ENCODE data around the gene LEAP2.

Gene LEAP2

GRCh38 chr5:132826424-132827082 is 46.9 kb upstream of the LEAP2 start:
- TF ChIP-seq EP300 (IDR thresholded peaks at IDR 0.05; ENCODE audit: borderline replicate concordance): no peak
- no peak for TF ChIP-seq NFIC (IDR thresholded peaks at IDR 0.05)
- TF ChIP-seq TAF1 (IDR thresholded peaks at IDR 0.05; ENCODE audit: low read depth): no peak
- no peak for TF ChIP-seq TEAD4 (IDR thresholded peaks at IDR 0.05)
- no peak for TF ChIP-seq EGR1 (IDR thresholded peaks at IDR 0.05)
- no peak for TF ChIP-seq ZBTB7A (IDR thresholded peaks at IDR 0.05; ENCODE audit: low read depth)
- TF ChIP-seq USF1 (IDR thresholded peaks at IDR 0.05): no peak
- no peak for TF ChIP-seq CEBPB (IDR thresholded peaks at IDR 0.05)
- no peak for TF ChIP-seq CREB1 (IDR thresholded peaks at IDR 0.05; ENCODE audit: low read depth)
- no peak for TF ChIP-seq YY1 (IDR thresholded peaks at IDR 0.05; ENCODE audit: low read depth)
- TF ChIP-seq REST (IDR thresholded peaks at IDR 0.05; ENCODE audit: low read depth): no peak
- no peak for TF ChIP-seq FOXM1 (IDR thresholded peaks at IDR 0.05; ENCODE audit: borderline replicate concordance, low read depth)
- no peak for TF ChIP-seq TCF12 (IDR thresholded peaks at IDR 0.05; ENCODE audit: low read depth)
- no peak for TF ChIP-seq RAD21 (IDR thresholded peaks at IDR 0.05; ENCODE audit: low read depth)
- TF ChIP-seq MAX (IDR thresholded peaks at IDR 0.05): no peak

GRCh38 chr5:132827943-132828673 is 45.4 kb upstream of the LEAP2 start:
- TF ChIP-seq RAD21 (IDR thresholded peaks at IDR 0.05; ENCODE audit: low read depth) (no peak), CREB1 (IDR thresholded peaks at IDR 0.05; ENCODE audit: low read depth) (no peak), FOXM1 (IDR thresholded peaks at IDR 0.05; ENCODE audit: borderline replicate concordance, low read depth) (no peak), TEAD4 (IDR thresholded peaks at IDR 0.05) (no peak), TAF1 (IDR thresholded peaks at IDR 0.05; ENCODE audit: low read depth) (no peak), YY1 (IDR thresholded peaks at IDR 0.05; ENCODE audit: low read depth) (no peak)

- TF ChIP-seq FOXM1 (IDR thresholded peaks at IDR 0.05; ENCODE audit: borderline replicate concordance, low read depth) (no peak), USF1 (IDR thresholded peaks at IDR 0.05) (no peak), TEAD4 (IDR thresholded peaks at IDR 0.05) (no peak), YY1 (IDR thresholded peaks at IDR 0.05; ENCODE audit: low read depth) (no peak), TAF1 (IDR thresholded peaks at IDR 0.05; ENCODE audit: low read depth) (no peak), MAX (IDR thresholded peaks at IDR 0.05) (no peak), REST (IDR thresholded peaks at IDR 0.05; ENCODE audit: low read depth) (no peak), ZBTB7A (IDR thresholded peaks at IDR 0.05; ENCODE audit: low read depth) (no peak), NFIC (IDR thresholded peaks at IDR 0.05) (no peak), CEBPB (IDR thresholded peaks at IDR 0.05) (no peak), EP300 (IDR thresholded peaks at IDR 0.05; ENCODE audit: borderline replicate concordance) (no peak), RAD21 (IDR thresholded peaks at IDR 0.05; ENCODE audit: low read depth) (no peak)
Measured at GRCh38 chr5:132828846-132829494, 44.5 kb upstream of the LEAP2 start.

GRCh38 chr5:132829742-132830435 is 43.6 kb upstream of the LEAP2 start:
- 0 out of 2 replicates have a peak, but pooled peaks have one; percentile 38 for TF ChIP-seq TCF12 (IDR thresholded peaks at IDR 0.05; ENCODE audit: low read depth)
- peak; percentile 83 for TF ChIP-seq MAX (IDR thresholded peaks at IDR 0.05)
- TF ChIP-seq RAD21 (IDR thresholded peaks at IDR 0.05; ENCODE audit: low read depth): peak; percentile 60
- TF ChIP-seq EGR1 (IDR thresholded peaks at IDR 0.05): no peak
- TF ChIP-seq CREB1 (IDR thresholded peaks at IDR 0.05; ENCODE audit: low read depth): no peak
- TF ChIP-seq ZBTB7A (IDR thresholded peaks at IDR 0.05; ENCODE audit: low read depth): peak; percentile 59; the same call in 1 of the 2 replicates
- TF ChIP-seq USF1 (IDR thresholded peaks at IDR 0.05): no peak
- 0 out of 2 replicates have a peak, but pooled peaks have one; percentile 22 for TF ChIP-seq NFIC (IDR thresholded peaks at IDR 0.05)
